Superior temporal gyrus (tissue), 1 donor: Measurements from ENCODE around the gene PHKA1.
"Not testable (repeated sequence)": the region's sequence is repeated elsewhere in the genome, so short reads cannot be mapped to it uniquely, and the experiment has no call there.

Experiments
- DNase-seq: peaks from one replicate; pipeline ENCODE4 v3.0.0-alpha.2; 2016; ENCODE audit errors: extremely low spot score

PHKA1 gene

GRCh38 chrX:72713599-72714477 lies at the start of gene PHKA1:
Gene PHKA1 (minus strand): TSS chrX:72714306. CDS start chrX:72713880, 426 bp downstream.
- DNase-seq = not testable (repeated sequence)

- DNase-seq = not testable (repeated sequence)
These were observed 46.3 kb upstream of the PHKA1 start for GRCh38 chrX:72760454-72760853.

GRCh38 chrX:72748545-72748944 lies 34.4 kb upstream of the PHKA1 start:
- not testable (repeated sequence) for DNase-seq

- not testable (repeated sequence) for DNase-seq
These were observed 31.4 kb upstream of the PHKA1 start for GRCh38 chrX:72745546-72745945.

- DNase-seq = no peak
These were observed 21.5 kb upstream of the PHKA1 start for GRCh38 chrX:72735561-72735960.

- DNase-seq = not testable (repeated sequence)
These were observed 19.5 kb upstream of the PHKA1 start for GRCh38 chrX:72733636-72734035.

- DNase-seq = no peak
These were observed 13.7 kb upstream of the PHKA1 start for GRCh38 chrX:72727846-72728245.

GRCh38 chrX:72716766-72717165 lies 2.7 kb upstream of the PHKA1 start:
- no peak for DNase-seq

- no peak for DNase-seq
These were observed 1.4 kb upstream of the PHKA1 start for GRCh38 chrX:72715546-72715945.

GRCh38 chrX:72714478-72714916 lies 391 bp upstream of the PHKA1 start:
- peak; percentile 13 for DNase-seq

- no peak for DNase-seq
These were observed 976 bp downstream of the PHKA1 start for GRCh38 chrX:72713130-72713529.

- DNase-seq = no peak
These were observed 1.9 kb downstream of the PHKA1 start for GRCh38 chrX:72712094-72712755.

GRCh38 chrX:72705814-72706213 lies 8.3 kb downstream of the PHKA1 start:
- DNase-seq = no peak

- no peak for DNase-seq
These were observed 9.0 kb downstream of the PHKA1 start for GRCh38 chrX:72705111-72705510.

GRCh38 chrX:72694170-72694569 lies 19.9 kb downstream of the PHKA1 start:
- DNase-seq = no peak

- DNase-seq = no peak
These were observed 20.6 kb downstream of the PHKA1 start for GRCh38 chrX:72693477-72693876.

GRCh38 chrX:72687396-72687795 lies 26.7 kb downstream of the PHKA1 start:
- DNase-seq = no peak

- no peak for DNase-seq
These were observed 28.2 kb downstream of the PHKA1 start for GRCh38 chrX:72685810-72686456.

- DNase-seq = no peak
These were observed 29.1 kb downstream of the PHKA1 start for GRCh38 chrX:72685018-72685417.

GRCh38 chrX:72683631-72684030 lies 30.5 kb downstream of the PHKA1 start:
- DNase-seq = no peak

GRCh38 chrX:72676465-72676864 lies 37.6 kb downstream of the PHKA1 start:
- DNase-seq = no peak

- DNase-seq = not testable (repeated sequence)
These were observed 40.2 kb downstream of the PHKA1 start for GRCh38 chrX:72673951-72674350.
